HG03520 (cell line): ENCODE data around the gene PON3.

ENCODE experiments used
- ATAC-seq: cut with Tn5 transposase; IDR thresholded peaks from one replicate; pipeline ENCODE4 v1.9.1; 2021; ENCODE audit warnings: mild to moderate bottlenecking, moderate library complexity; ENCODE audit not compliant: unreplicated experiment

PON3 gene

GRCh38 chr7:95311389-95311788 lies 84.8 kb downstream of the PON3 start:
- no peak for ATAC-seq

GRCh38 chr7:95309951-95310350 lies 86.2 kb downstream of the PON3 start:
- ATAC-seq = no peak
